RPMI8226 (cell line): Measurements from ENCODE around the gene GULP1.

Experiments
- DNase-seq: peaks from one replicate; pipeline ENCODE4 v3.0.0-alpha.2; 2015

Gene GULP1

DNA sequence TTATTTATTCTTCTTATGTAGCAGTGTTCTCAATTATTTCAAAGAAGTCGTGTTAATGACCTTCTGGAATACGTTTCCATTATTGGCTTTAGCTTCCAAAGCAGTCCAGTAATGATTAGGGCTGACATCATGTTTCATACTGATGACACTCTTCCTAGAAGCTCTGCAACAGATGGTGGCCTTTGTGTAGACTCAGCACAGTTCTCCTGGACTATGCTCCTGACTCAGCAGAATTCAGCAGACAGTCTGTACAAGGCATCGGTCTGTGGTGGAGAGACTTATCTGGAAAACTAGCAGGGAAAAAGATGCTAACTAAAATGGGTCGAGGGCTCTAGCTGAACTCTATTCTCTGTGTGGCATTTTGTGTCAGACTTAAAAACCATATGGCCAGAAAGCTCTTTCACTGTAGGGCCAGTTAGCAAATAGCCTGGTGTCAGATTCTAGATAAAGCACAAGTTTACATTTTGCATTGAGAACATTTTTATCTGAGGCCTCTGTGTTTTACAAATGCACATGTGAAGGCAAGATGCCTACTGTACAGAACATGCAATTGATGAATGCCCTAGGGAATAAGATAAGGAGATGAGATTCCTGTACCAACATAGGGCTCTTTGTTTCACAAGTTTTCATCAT lies 35.1 kb downstream of the GULP1 start:
- DNase-seq: peak; percentile 71

DNA sequence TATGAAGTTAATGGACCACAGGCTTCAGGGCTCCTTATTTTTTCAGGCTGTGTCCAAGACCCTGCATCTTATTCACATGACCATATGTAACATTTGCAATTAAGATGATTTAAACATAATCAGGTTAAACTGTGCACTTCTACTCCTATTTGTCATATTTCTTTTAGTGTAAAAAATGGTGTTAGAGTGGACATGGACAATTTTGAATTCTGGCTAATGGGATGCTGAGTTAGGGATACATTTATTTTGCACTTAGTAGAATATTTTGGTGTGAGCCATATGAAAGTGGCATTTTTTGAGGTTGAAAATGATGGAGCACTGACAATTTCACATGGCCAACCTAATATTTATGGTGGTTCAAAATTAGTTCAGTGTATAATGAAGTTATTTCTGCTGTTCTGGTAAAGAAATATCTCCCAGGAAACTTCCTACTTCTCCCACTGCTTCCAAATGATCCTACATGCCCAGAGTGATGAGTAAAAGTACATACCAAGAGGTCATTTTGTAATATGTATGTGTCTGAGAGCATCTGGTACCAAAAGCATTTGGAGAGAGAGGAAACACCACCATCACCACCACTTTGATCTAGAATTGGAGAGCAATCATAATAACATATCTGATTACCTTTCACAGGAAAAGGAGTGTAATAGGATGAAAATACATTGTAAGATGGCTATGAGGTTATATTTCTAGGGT lies 36.0 kb downstream of the GULP1 start:
- DNase-seq: no peak

DNA sequence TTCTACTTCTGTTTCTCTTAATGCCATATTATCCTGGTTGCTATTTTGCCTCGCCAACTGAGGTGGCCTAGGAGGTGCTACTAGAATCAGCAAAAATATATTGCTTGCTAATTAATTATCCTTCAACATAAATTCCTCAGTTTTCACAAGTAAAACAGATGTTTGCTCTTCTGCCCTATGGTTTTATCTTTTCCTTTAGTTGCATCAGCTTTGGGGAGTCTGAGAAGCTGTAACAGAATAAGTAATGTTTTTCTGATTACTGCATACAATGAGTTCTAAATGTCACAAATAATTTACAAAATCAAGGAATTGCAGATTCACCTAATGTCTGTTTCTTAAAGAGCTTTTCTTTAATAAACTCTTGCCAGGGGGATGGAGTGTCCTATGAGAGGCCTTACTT lies 36.7 kb downstream of the GULP1 start:
- no peak for DNase-seq

DNA sequence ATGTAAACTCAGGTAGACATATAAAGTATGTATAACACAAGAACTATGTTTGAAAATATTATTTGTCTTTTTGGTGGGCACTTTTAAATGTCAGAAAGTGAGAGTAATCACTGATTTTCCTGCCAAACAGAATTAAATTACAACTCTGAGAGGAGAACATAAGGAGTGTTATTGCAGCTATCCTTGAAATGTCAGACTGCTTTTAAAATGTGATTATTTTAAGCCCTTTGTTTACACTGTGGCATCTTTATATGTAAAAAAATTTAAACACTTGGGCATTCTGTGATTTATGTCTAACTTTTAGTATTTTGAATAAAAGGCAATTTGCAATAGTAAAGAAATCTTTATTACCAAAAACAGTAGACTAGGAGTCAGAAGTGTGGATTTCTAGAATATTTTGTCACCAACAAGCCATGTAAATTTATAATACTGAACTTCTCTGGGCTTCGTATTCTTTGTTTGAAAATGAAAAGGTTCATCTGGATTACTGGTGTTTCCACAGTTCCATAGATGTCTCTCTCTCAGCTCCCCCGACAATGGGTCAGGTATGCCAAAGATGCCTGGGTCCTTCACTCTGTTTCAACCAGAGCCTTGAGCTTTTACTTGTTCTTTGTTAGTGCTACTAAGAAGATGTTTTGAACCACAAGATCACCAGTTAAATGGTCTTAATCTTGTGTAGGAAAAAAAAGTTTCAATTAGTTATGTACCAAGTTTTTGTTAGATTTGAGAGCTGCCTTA lies 38.8 kb downstream of the GULP1 start:
- DNase-seq: no peak

DNA sequence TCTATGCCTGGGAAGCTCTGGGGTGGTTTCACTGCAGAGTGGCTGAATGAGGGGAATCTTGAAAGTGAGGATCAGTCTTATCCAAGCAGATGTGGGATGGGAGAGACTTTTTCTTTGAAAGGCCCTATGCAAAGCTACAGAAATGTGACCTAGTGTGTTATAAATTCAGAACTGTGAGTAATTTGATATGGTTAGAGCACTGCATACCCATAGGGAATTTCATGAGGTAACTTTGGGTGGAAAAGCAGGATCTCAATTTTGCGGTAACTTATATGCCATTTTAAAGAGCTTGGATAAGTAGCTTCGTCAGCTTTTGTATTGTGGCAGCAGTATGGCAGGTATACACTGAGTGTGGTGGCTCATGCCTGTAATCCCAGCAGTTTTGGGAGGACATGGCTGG lies 40.9 kb downstream of the GULP1 start:
- no peak for DNase-seq

DNA sequence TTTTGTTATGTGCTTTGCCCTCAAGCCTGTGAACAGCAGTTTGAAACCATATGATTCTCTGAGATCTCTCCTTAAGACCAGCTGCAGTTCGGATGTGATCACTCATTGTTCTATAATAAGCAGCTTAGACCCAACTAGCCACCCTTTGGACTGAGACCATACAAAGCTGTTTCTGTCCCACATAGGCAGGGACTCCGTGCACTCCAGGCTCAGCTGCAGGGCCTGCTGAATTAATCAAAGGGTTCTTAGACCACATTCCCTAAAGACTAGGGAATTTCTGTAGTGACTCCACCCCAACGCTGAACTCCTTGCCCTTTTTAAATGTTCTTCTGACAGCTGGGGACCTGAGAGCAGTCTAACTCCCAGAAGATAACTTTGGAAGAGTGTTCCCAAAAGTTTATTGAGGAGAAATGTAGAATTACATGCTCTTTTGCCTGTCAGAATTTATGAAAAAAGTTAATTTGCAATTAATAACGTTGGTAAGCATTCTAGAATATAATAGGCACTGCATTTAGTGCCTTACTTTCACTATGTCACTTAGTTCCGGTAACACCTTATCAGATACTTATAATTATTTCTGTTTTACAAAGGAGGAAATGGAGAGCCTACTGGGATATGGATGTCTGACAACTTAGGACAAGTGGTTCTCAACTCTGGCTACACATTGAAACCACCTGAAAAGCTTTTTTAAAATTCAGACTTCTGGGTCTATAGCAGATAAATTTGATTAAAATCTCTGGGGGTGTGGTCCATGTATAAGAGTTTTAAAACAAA lies 42.3 kb downstream of the GULP1 start:
- no peak for DNase-seq

DNA sequence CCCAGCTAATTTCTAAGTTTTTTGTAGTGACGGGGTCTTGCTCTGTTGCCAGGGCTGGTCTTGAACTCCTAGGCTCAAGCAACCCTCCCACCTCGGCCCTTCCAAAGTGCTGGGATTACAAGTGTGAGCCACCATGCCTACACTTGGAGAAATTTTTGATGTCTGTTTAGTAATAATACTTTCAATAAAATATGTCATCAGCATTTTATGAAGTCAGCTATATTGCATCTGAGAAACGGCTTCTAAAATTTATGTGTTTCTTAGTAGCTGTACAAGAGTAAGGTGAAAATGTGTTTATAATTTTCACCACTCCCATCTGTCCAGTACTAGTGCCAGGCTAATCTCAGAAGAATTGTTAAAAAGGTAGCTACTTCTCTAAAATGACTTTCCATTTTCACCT lies 46.8 kb downstream of the GULP1 start:
- DNase-seq: no peak

DNA sequence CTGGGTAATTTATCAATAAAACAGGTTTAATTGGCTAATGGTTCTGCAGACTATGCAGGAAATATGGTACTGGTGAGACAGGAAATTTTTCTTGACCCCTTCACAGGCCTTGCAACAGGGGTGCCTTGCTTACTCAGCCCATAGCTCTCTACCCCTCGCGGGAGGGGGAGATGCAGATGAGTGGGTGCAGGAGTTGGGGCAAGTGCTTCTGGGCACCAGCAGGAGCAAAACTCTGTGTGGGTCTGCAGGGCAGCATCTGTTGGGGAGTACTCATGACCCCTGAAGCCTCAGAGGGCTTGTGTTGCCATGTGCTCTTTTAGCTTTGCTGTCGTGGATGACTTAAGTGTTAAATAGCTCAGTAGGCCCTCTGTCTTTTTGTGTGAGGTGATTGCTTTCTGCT lies 48.6 kb downstream of the GULP1 start:
- no peak for DNase-seq

DNA sequence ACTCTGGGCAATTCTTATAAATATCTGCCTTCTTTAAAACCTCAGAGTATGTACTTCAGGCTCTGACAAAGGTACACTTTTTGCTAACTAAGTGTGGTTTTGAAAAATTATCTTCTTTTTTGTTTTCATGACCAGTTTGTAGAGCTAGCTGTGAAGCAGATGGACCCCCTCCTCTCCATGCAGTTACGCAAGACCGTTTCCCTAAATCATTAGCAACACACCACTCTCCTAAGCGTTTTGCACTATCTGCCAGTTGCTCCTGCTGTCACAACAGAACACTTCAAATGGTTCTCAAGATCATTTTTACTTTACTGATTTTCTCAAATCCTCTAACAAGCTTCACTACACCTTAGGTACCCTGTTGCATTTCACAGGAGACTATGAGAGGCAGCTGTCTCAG lies 53.3 kb downstream of the GULP1 start:
- DNase-seq: no peak

DNA sequence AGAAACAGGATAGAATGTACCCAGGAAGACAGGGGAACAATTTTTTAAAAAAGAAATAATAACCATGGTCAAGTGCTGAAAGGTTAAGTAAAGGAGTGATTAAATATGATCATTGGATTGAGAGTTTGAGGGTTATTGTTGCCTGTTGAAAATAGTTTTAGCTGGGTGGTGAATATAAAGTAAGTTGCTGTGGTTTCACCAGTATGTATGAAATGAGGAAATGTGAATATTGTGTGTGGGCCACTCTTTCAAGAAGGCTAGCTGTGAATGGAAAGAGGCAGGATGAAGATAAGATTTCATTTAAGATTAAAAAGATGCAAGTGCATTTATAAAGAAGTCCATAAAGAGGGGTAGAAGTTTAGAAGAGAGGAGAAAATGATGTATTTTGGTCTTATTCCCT lies 53.8 kb downstream of the GULP1 start:
- DNase-seq: no peak

DNA sequence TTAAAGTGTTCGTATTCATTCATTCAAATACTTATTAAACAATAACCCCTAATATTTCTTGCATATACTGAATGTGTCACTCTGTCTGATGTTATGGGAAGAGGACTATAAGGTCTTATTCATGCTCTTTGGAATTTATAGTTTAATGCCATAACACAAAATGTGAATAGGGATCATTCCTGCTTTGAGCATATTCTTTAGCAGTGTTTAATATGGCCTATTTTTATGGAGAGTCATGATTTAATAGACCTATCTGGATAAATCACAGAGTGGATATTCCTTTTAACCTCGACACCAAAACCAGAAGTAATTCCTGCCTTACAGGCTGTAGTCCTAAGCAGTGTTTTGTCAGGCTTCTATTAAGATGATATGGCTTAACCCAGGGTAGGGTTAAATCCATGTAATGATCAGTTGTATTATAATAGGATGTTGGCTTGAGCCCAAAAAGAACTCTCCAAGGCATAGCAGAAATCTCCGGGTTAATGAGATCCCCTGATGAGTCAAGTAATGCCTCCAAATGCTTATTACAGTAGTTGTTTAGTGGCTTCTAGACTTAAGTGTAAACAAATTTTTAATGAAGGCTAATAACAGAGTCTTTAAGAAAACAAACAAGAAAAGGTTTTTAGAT lies 54.3 kb downstream of the GULP1 start:
- no peak for DNase-seq

DNA sequence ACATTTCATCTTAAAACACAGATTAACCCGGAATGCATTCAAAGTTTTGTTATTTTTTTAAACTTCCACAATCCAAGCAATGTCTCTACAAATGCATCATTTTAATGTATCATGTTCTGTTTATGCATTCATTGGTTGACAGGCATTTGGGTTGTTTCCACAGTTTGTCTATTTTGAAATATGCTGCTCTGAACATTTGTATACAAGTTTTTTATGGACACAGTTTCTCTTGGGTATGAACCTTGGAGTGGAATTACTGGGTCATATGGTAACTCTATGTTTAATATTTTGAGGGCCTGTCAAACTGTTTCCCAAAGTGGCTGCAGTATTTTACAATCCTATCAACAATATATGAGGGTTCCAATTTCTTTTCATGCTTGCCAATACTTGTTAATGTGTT lies 57.3 kb downstream of the GULP1 start:
- no peak for DNase-seq

DNA sequence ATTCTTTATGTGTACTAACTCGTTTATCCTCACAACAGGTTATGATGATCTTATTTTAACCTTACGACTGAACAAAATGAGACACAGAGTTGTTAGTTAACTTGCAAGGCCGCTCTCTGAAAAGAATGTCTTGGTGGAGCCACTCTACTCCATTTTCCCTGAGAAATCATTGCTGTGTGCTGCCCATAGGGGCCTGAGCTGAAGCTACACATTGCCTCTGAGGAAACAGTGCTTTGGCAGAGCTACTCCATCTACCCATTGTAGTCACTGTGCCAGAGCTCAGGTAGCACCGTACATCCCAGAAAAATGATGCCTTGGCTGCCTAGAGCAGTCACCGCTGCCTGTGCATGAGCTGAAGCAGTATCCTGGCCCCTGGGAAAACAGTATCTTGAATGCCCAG lies 61.6 kb downstream of the GULP1 start:
- no peak for DNase-seq

DNA sequence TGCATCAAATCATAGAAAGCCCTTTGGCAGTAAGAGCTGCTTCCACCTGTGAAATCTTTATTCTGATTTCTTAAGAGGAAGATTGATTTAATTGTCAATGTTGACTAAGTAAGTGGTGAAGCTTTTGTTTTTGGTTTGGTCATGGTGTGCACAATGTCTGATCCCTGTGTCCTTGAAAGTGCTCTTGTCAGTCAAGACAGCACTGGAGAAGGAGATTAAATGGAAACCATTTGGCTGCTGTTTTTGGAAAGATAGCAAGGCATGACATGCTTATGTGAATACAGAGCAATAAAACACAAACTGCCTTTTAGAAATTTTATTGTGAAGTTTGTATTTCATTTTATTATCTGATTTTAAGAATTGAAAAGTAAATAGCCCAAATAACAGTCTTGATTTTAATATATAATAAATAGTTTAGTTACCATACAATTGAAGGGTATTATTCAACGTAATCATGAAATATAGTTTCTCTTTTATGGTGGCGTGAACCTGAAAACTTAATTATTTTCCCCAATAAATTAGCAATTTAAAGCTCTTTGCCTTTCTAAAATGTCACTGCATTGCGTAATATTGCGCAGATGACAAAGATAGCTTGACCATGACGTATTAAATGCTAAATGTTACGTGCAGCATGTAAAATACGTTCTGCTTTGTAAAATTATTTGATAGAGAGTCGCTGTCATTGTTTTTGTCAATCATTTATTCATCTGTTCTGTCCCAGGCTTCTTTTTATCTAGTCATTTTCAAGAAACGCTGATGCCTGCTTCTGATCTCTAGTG lies 69.0 kb downstream of the GULP1 start:
- no peak for DNase-seq

DNA sequence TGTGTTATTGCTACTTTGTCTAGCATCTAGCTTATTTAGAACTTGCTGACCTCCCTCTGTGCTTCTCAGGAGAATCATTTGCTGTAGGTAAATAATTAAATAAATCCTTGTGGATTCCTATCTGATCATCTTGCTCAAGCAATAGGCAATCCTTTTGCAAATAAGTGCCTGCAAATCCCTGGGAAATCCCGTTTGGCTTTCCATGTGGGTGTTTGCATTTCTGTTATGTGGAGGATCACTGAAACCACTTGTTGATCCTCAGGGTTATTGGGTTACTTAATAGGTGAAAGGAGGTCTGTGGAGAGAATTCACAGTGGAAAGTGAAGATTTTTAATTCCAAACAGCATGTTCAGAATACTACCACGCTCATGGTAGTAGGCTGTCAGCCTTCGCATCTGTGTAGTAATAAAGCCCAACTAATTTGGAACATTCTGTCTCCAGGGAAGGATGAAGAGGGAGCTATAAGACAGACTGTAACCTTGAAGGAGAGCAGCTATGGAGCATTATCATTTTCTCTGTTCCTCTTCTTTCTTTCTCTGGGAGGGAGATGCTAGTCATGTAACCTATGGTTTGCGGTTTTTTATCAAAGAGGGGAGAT lies 72.5 kb downstream of the GULP1 start:
- DNase-seq: no peak

DNA sequence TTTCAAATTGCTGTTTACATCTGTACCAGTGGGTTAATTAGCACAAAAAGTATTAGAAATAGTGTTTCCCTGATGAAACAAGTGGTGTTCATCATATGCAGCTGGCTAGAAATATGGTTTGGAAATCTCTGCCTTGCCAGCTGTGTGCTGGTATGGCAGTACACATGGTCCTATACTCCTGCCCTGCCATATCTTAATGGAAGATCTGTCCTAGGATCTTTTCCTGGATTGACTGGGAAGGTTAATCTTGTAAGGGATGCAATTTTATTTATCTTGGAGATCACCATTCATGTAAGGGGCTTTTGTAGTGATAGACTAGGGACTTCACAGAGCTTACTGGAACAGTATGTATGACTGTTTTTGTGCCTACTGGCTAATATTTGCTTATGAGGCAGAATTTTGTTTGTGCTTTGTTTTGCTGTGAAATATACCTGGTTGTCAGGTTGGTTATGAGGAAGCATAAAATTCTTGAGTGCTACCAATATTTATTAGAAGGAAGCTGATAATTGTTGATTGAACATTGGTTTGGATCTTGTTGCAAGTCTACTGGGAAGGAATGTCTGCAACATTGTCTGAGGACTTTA lies 73.5 kb downstream of the GULP1 start:
- no peak for DNase-seq

DNA sequence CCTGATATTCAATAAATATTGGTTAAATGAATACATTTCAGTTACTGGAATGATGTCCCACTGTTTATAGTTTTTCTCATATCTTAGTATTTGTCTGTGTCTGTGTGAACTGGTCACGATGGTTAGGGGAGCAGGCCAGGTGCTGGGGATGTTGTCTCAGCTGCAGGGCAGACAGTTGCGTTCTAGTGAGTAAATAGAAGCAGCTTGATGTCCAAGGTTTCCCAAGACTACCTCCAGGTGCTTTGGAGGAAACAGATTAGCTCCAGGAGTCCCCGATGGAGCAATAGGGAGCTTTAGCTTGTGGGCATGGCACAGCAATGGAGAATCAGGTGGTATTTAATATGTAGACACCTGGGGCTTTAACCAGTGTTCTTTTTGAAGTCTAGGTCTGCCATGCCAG lies 75.5 kb downstream of the GULP1 start:
- peak; percentile 3 for DNase-seq

DNA sequence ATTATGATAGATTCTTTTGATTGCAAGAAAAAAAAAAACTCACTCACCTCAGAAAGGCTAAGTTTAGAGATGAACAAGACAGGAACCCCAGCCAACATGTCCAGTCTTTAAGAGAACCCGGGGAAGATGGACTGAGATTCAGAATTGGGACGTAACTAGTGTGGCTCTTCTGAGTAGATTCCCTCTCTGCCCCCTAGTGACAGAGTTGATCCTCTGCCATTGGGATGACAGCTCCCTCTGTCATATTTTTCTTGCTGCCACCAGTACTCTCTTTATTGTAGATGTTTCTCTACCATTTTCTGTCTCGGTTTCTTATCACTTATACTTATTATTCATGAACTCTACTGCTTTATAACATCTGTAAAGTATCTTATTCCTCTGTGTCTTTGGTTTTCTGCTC lies 77.7 kb downstream of the GULP1 start:
- peak; percentile 51 for DNase-seq

DNA sequence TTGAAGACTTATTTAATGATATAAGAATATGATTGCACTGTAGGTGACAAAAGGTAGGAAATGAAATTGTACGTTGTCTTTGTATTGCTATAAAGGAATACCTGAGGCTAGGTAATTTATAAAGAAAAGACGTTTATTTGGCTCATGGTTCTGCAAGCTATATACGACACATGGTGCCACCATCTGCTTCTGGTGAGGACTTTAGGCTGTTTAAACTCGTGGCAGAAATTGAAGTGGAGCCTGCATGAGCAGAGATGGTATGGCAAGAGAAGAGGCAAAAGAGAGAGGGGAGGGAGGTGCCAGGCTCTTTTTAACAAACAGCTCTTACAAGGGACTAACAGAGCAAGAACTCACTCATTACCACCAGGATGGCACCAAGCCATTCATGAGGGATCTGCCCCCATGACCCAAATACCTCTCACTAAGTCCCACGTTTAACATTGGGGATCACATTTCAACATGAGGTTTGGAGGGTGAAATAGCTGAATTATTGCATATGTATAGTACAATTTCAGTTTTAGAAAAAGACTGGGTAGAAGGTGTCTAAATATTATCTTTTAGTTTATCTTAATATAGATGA lies 86.8 kb downstream of the GULP1 start:
- DNase-seq: no peak

DNA sequence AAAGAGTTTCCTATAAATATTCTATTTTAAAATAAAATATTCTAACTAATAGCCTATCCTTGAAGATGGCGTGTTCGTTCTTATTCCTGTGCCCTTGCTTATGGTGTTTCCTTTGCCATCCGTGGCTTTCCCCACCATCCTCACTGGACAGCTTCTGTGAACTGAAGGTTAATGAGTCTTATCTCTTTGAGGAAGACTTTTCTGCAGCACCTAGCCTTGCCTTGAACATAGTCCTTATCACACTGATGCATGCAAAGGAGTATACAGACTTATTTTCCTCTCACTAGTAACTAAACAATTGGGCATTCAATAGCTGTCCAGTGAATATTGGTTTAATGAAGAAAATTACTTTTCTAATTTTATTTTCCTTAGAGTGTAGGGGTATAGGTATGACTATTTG lies 88.1 kb downstream of the GULP1 start:
- no peak for DNase-seq

DNA sequence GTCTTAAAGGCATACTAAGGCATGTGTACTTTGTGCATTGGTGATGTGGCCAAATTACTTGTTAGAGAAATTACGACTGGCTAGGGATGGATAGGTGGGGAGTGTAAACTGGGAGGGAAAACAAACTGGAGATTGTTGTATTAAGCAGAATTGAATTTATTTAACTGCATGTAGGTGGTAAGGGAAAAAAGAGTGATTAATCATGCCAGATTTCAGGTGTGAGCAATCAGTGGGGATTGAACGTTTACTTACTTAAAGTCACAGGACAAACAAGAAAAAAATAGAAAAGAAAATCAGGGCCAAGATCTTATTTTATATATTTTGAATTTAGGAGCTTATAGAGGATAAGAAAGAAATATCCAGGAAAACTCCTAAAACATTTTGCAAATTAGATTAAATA lies 88.6 kb downstream of the GULP1 start:
- DNase-seq: no peak
